Neural cell (in vitro differentiated cells): Measurements from ENCODE around the gene PBX4. TPM values are rescaled to one million over a fixed set of nuclear protein-coding genes. Genes with fewer than 3 reads are reported as not detected.

ENCODE experiments used
- H2AFZ ChIP-seq: fragments of 200-600, 300-800 bp; sonication (generic), shearing (Covaris generic); 2 replicates; pipeline ENCODE4 v1.6.0; 2014; ENCODE audit warnings: low read depth, mild to moderate bottlenecking, antibody characterized with exemption, low read length, moderate library complexity
- H3F3A ChIP-seq: fragments of 200-600 bp; shearing (Covaris generic); 2 replicates; pipeline ENCODE4 v1.6.1; 2016; ENCODE audit warnings: mild to moderate bottlenecking, moderate library complexity, mixed read lengths, antibody characterized with exemption, low read length; ENCODE audit not compliant: insufficient read depth, poor library complexity, severe bottlenecking
- H3K27ac ChIP-seq: fragments of 200-600, 300-800 bp; sonication (generic), shearing (Covaris generic); 2 replicates; pipeline ENCODE4 v1.5.1; 2014; ENCODE audit warnings: mild to moderate bottlenecking, low read length, moderate library complexity
- H3K27me3 ChIP-seq: fragments of 300-800, 200-600 bp; sonication (generic), shearing (Covaris generic); 2 replicates; pipeline ENCODE4 v1.6.0; 2014; ENCODE audit warnings: mild to moderate bottlenecking, low read depth, low read length, moderate library complexity; ENCODE audit not compliant: insufficient read depth
- H3K36me3 ChIP-seq: fragments of 300-800, 200-600 bp; sonication (generic), shearing (Covaris generic); 2 replicates; pipeline ENCODE4 v1.5.1; 2014; ENCODE audit warnings: mild to moderate bottlenecking, antibody characterized with exemption, low read length, moderate library complexity; ENCODE audit not compliant: insufficient read depth
- H3K4me2 ChIP-seq: fragments of 300-800, 200-600 bp; sonication (generic), shearing (Covaris generic); 2 replicates; pipeline ENCODE4 v1.6.0; 2014; ENCODE audit warnings: mild to moderate bottlenecking, low read length
- H3K4me3 ChIP-seq: fragments of 300-800, 200-600 bp; sonication (generic), shearing (Covaris generic); 2 replicates; pipeline ENCODE4 v1.5.1; 2014; ENCODE audit warnings: mild to moderate bottlenecking, low read length, moderate library complexity
- H3K79me2 ChIP-seq: fragments of 200-600 bp; shearing (Covaris generic); replicated peaks from 2 replicates; pipeline ENCODE4 v1.6.0; 2014; ENCODE audit warnings: mild to moderate bottlenecking, low read length, moderate library complexity; ENCODE audit not compliant: insufficient read depth
- H3K9ac ChIP-seq: fragments of 300-800, 200-600 bp; sonication (generic), shearing (Covaris generic); 2 replicates; pipeline ENCODE4 v1.6.1; 2016; ENCODE audit warnings: mild to moderate bottlenecking, low read length, mixed read lengths
- H3K9me2 ChIP-seq: fragments of 200-600 bp; shearing (Covaris generic); 2 replicates; pipeline ENCODE4 v1.6.1; 2016; ENCODE audit warnings: mild to moderate bottlenecking, low read length, mixed read lengths; ENCODE audit not compliant: insufficient read depth
- H3K9me3 ChIP-seq: fragments of 200-600, 300-800 bp; sonication (generic), shearing (Covaris generic); 2 replicates; pipeline ENCODE4 v1.6.1; 2016; ENCODE audit warnings: mild to moderate bottlenecking, mixed run types, low read length, moderate library complexity, mixed read lengths
- H4K20me1 ChIP-seq: fragments of 200-600 bp; shearing (Covaris generic); 2 replicates; pipeline ENCODE4 v1.6.1; 2016; ENCODE audit warnings: mild to moderate bottlenecking, mixed run types; ENCODE audit not compliant: insufficient read depth
- CTCF ChIP-seq: fragments of 450-650 bp; IDR thresholded peaks from 2 replicates; pipeline ENCODE4 v1.5.1; 2014; ENCODE audit warnings: antibody characterized with exemption, mild to moderate bottlenecking, moderate library complexity; ENCODE audit not compliant: poor library complexity, severe bottlenecking
- EP300 ChIP-seq: fragments of 450-650 bp; conservative IDR thresholded peaks from 2 replicates; pipeline ENCODE4 v1.6.1; 2014; ENCODE audit warnings: antibody characterized with exemption, mild to moderate bottlenecking, moderate library complexity; ENCODE audit not compliant: poor library complexity, severe bottlenecking
- EZH2 ChIP-seq: fragments of 200-600, 300-800 bp; shearing (Covaris generic), sonication (generic); IDR thresholded peaks from 2 replicates; pipeline ENCODE4 v1.6.1; 2014; ENCODE audit warnings: antibody characterized with exemption, low read length, borderline replicate concordance, mild to moderate bottlenecking; ENCODE audit not compliant: insufficient read depth, poor library complexity, severe bottlenecking
- MXI1 ChIP-seq: fragments of 450-650 bp; conservative IDR thresholded peaks from 2 replicates; pipeline ENCODE4 v1.6.1; 2014; ENCODE audit warnings: antibody characterized with exemption, mild to moderate bottlenecking; ENCODE audit not compliant: poor library complexity, severe bottlenecking
- POLR2AphosphoS5 ChIP-seq: IDR thresholded peaks from 2 replicates; pipeline ENCODE4 v1.6.1; 2012
- RAD21 ChIP-seq: fragments of 450-650 bp; conservative IDR thresholded peaks from 2 replicates; pipeline ENCODE4 v1.6.1; 2014; ENCODE audit warnings: antibody characterized with exemption, mild to moderate bottlenecking, moderate library complexity
- REST ChIP-seq: IDR thresholded peaks from 2 replicates; pipeline ENCODE4 v1.6.1; 2012; ENCODE audit warnings: borderline replicate concordance
- SMC3 ChIP-seq: fragments of 450-650 bp; conservative IDR thresholded peaks from 2 replicates; pipeline ENCODE4 v1.6.1; 2014; ENCODE audit warnings: antibody characterized with exemption, mild to moderate bottlenecking, moderate library complexity; ENCODE audit not compliant: poor library complexity
- TAF1 ChIP-seq: IDR thresholded peaks from 2 replicates; pipeline ENCODE4 v1.6.1; 2012; ENCODE audit warnings: low read depth
- polyA plus RNA-seq: library from polyadenylated mRNA; depleted of rRNA; stranded (reverse); fragments of >200 nt; gene quantifications from 2 replicates; pipeline ENCODE4 v1.2.3, GENCODE V29; 2014

Gene PBX4
- polyA plus RNA-seq, 1 donor from 2014 or later, result 7.5 TPM

DNA sequence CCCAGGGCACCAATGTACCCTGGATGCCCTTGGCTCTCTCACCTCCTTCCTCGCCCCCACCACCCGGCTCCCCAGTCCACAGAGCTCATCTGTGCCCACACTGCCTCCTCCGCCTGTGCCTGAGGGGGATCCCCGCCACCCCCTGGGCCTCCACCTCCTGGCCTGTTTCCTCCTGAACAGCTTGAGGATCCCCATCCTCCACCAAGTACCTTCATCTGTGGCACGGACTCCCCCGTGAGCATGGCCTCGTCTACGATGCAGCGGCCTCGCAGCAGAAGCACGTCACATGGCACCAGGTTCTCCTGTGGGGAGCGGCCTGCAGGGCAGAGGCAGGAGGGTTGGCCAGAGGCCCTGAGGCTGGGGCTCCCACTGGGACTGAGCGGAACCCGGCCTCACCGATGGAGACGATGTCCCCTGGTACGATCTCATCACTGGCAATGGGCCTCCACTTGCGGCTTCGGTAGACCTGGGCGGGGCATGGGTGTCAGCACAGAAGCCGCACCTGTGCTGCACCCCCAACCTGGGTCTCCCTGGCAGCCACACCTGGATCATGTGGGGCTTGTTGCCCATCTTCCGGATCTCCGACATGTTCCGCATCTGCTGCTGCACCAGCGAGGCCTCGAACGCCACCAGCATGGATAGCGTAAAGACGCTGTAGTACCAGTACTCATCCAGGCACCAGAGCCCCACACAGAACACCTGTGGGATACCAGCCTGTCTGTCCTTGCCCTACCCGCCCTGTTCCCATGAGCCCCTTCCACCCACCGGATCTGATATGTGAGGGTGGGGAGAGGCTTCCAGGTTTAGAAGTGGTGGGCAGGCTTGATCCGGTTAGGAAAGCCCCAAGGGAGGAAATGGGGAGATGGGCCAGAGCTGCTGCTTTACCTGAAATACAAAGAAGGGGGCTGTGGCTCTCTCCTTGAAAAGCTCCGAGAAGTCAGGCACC lies 38.2 kb upstream of the PBX4 start:
- no peaks in the 10 kb centered on the region for H3K36me3 ChIP-seq

More for the DNA sequence above, 38.2 kb upstream of the PBX4 start:
- H4K20me1 ChIP-seq, result no peaks in the 10 kb centered on the region
- no peaks in the 10 kb centered on the region for H3K9me3 ChIP-seq
- no peaks in the 10 kb centered on the region for H3F3A ChIP-seq
- H3K4me3 ChIP-seq, result no peak overlapping the region
- no peak overlapping the region for H3K9ac ChIP-seq
- no peaks in the 10 kb centered on the region for H3K27me3 ChIP-seq
- no peak overlapping the region for H3K4me2 ChIP-seq
- TF ChIP-seq EP300, result no peak
- TF ChIP-seq EZH2, result no peak
- TF ChIP-seq MXI1, result no peak
- TF ChIP-seq SMC3, result no peak
- no peak for TF ChIP-seq REST
- TF ChIP-seq POLR2AphosphoS5, result no peak
- TF ChIP-seq CTCF, result no peak
- TF ChIP-seq TAF1, result no peak
- no peak for TF ChIP-seq RAD21
- peaks cover 7% of the 10 kb centered on the region for H3K79me2 ChIP-seq
- no peak overlapping the region for H2AFZ ChIP-seq
- H3K9me2 ChIP-seq, result no peaks in the 10 kb centered on the region
- H3K27ac ChIP-seq, result no peak overlapping the region
